ENCODE measurements around the gene OGDHL. TPM values are rescaled to one million over a fixed set of nuclear protein-coding genes. Genes with fewer than 3 reads are reported as not detected.
"Not testable (repeated sequence)": the region's sequence is repeated elsewhere in the genome, so short reads cannot be mapped to it uniquely, and the experiment has no call there.

Gene OGDHL
- total and polyA plus RNA-seq, 7 experiments from 2014 or later = not detected

DNA sequence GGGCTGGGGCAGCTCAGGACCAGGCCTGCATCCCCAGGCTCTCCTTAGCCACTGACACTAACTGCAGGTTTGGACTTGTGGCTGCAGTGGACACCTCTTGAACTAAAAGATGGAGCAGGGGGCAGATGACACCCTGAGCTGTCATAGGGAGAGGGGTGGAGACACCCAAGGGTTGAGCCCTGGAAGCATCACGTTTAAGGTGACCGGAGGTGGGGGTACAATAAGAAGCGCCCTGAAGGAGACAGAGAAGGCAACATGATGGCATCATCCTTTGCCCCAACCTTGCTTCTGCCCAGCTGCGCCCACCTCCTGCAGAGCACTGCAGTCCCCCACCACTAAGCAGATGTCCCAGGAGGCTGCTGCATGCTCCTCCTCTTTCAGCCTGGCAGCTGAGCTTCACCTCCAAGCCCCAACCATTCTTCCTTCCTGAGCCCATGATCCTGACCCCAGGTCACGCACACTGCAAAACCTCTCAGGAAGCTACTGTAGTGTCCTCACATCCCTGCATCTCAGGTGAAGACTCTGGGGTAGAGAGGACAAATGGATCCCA is 25.5 kb downstream of the OGDHL start:
- ChIA-PET CTCF (no interaction called here), POLR2A (no interaction called here)
- peaks cover 0 to 3% (median 0%) of the 10 kb centered on the region in 5 donors for H3K27me3 Mint-ChIP-seq
- H3K9me3 ChIP-seq (ENCODE audit: control insufficient read depth in 2 of 3, low read length in 3 of 3) = no peaks in the 10 kb centered on the region
- peaks cover 0 to 2% (median 0%) of the 10 kb centered on the region in 11 donors for H3K9me3 Mint-ChIP-seq
- H3K4me3 Mint-ChIP-seq = no peak overlapping the region
- no peak overlapping the region for H3K27ac ChIP-seq (ENCODE audit: low read depth, low read length)
- H3K36me3 Mint-ChIP-seq = no peaks in the 10 kb centered on the region
- H3K36me3 ChIP-seq (ENCODE audit: control insufficient read depth in 2 of 3, insufficient read depth in 3 of 3, low read length in 3 of 3) = no peaks in the 10 kb centered on the region
- H3K4me1 Mint-ChIP-seq = no peaks in the 10 kb centered on the region
- H3K27me3 ChIP-seq (ENCODE audit: control insufficient read depth in 2 of 2, insufficient read depth in 2 of 2, low read length in 2 of 2) = no peaks in the 10 kb centered on the region
- no peak overlapping the region for H3K27ac Mint-ChIP-seq
- DNase-seq (no peak), ATAC-seq (no peak)
- intact Hi-C loops (cut with micrococcal nuclease) = no loop called here
- H3K4me3 ChIP-seq (ENCODE audit: low read length) = no peak overlapping the region
- no peaks in the 10 kb centered on the region for H3K4me1 ChIP-seq (ENCODE audit: control insufficient read depth in 2 of 2, insufficient read depth in 2 of 2, low read length in 2 of 2)

DNA sequence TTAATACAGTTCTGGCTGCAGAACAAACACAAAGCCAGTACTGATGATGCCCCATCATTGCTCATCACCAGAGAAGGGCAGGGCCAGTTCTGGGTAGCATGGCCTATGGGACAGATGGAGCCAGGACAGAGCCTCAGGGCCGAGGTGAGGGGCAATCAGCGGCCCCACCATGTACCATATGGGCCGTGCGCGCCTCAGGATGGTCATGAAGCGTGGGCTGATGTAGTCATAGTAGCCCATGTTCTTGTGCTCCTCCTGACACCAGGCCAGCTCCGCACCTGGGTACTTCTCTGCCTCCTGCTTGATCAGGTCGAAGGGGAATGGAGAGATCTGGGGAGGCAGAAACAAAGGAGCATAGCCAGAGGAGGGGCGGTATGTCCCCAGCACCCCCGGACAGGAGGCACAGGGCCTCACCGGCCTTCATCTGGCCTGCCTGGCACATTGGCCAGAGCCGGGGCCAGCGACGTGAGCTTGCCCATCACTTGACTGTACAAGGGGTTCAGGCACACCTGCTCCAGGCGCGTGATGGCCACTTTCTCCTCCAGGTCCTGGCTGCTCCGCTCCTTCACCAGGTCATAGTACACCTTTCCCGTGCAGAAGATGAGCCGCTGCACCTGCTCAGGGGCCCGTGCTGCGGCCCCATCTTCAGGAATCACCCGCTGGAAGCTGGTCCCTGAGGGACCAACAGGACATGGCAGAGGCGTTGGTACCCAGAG is 26.1 kb downstream of the OGDHL start:
- ATAC-seq (no peak), DNase-seq (no peak)
- no peak overlapping the region for H3K4me3 Mint-ChIP-seq
- peaks cover 0 to 2% (median 0%) of the 10 kb centered on the region in 11 donors for H3K9me3 Mint-ChIP-seq
- peaks cover 0 to 3% (median 0%) of the 10 kb centered on the region in 5 donors for H3K27me3 Mint-ChIP-seq
- no peaks in the 10 kb centered on the region for H3K36me3 ChIP-seq (ENCODE audit: control insufficient read depth in 2 of 3, insufficient read depth in 3 of 3, low read length in 3 of 3)
- no peaks in the 10 kb centered on the region for H3K4me1 ChIP-seq (ENCODE audit: control insufficient read depth in 2 of 2, insufficient read depth in 2 of 2, low read length in 2 of 2)
- H3K36me3 Mint-ChIP-seq = no peaks in the 10 kb centered on the region
- no peaks in the 10 kb centered on the region for H3K4me1 Mint-ChIP-seq
- no peak overlapping the region for H3K4me3 ChIP-seq (ENCODE audit: low read length)
- no peaks in the 10 kb centered on the region for H3K27me3 ChIP-seq (ENCODE audit: control insufficient read depth in 2 of 2, insufficient read depth in 2 of 2, low read length in 2 of 2)
- intact Hi-C loops (cut with micrococcal nuclease) = no loop called here
- POLR2A ChIA-PET = no interaction called here
- H3K27ac Mint-ChIP-seq = no peak overlapping the region
- no peak overlapping the region for H3K27ac ChIP-seq (ENCODE audit: low read depth, low read length)
- H3K9me3 ChIP-seq (ENCODE audit: control insufficient read depth in 2 of 3, low read length in 3 of 3) = no peaks in the 10 kb centered on the region
- CTCF ChIA-PET = no interaction called here

DNA sequence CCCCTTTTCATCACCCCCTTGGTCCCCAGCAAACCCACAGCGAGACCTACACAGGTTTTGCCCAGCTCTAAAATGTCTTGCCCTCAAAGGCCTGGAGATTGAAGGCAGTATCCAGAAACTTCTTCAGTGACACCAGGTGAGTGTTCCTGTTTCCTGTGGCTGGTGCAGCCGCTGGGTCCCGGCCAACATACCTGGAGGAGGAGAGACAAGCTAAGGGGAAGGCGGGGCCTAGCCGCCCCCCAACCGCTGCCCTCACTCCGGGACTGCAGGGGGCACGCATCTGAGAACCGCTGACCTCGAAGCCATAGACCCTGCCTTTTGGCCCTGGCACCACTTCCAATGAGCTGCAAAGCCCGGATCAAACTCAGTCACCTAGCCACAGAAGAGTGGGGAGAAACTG is 27.0 kb downstream of the OGDHL start:
- no peak overlapping the region for H3K4me3 ChIP-seq (ENCODE audit: low read length)
- no peaks in the 10 kb centered on the region for H3K9me3 ChIP-seq (ENCODE audit: control insufficient read depth in 2 of 3, low read length in 3 of 3)
- no peaks in the 10 kb centered on the region for H3K36me3 ChIP-seq (ENCODE audit: control insufficient read depth in 2 of 3, insufficient read depth in 3 of 3, low read length in 3 of 3)
- no peaks in the 10 kb centered on the region for H3K27me3 ChIP-seq (ENCODE audit: control insufficient read depth in 2 of 2, insufficient read depth in 2 of 2, low read length in 2 of 2)
- no peak overlapping the region for H3K27ac Mint-ChIP-seq
- ChIA-PET POLR2A (no interaction called here), CTCF (no interaction called here)
- ATAC-seq (no peak), DNase-seq (no peak)
- no peaks in the 10 kb centered on the region for H3K36me3 Mint-ChIP-seq
- H3K9me3 Mint-ChIP-seq = peaks cover 0 to 2% (median 0%) of the 10 kb centered on the region in 11 donors
- H3K27ac ChIP-seq (ENCODE audit: low read depth, low read length) = no peak overlapping the region
- H3K4me1 ChIP-seq (ENCODE audit: control insufficient read depth in 2 of 2, insufficient read depth in 2 of 2, low read length in 2 of 2) = no peaks in the 10 kb centered on the region
- peaks cover 0 to 3% (median 0%) of the 10 kb centered on the region in 5 donors for H3K27me3 Mint-ChIP-seq
- intact Hi-C loops (cut with micrococcal nuclease) = no loop called here
- no peaks in the 10 kb centered on the region for H3K4me1 Mint-ChIP-seq
- H3K4me3 Mint-ChIP-seq = no peak overlapping the region

DNA sequence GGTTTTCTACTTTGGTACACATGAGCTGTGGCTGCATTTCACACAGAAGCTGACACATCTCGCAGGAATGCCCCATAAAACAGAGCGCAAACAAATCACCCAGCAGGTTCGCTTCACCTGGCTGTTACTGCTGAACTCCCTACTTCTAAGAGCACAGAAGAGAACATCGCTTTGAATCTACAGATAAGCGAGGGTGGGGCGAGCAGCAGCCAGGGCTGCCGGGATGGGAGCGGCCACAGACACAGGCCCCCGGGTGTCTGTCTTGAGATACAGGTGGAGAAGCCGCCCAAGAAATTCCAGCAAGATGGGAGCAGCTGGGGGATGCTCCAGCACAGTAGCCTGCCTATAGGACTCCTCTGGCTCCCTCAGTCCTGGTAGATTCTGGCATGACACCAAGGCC is 27.4 kb downstream of the OGDHL start:
- CTCF ChIA-PET = no interaction called here
- POLR2A ChIA-PET = no interaction called here
- Mint-ChIP-seq H3K27ac (no peak overlapping the region), H3K9me3 (peaks cover 0 to 6% (median 0%) of the 10 kb centered on the region in 11 donors), H3K27me3 (peaks cover 0 to 6% (median 0%) of the 10 kb centered on the region in 5 donors), H3K4me1 (no peaks in the 10 kb centered on the region), H3K4me3 (peak overlapping the region in 1 of 10 donors; percentile 41), H3K36me3 (no peaks in the 10 kb centered on the region)
- DNase-seq (no peak), ATAC-seq (no peak)
- no peaks in the 10 kb centered on the region for H3K4me1 ChIP-seq (ENCODE audit: control insufficient read depth in 2 of 2, insufficient read depth in 2 of 2, low read length in 2 of 2)
- intact Hi-C loops (cut with micrococcal nuclease) = no loop called here
- H3K9me3 ChIP-seq (ENCODE audit: control insufficient read depth in 2 of 3, low read length in 3 of 3) = no peaks in the 10 kb centered on the region
- no peak overlapping the region for H3K4me3 ChIP-seq (ENCODE audit: low read length)
- H3K27ac ChIP-seq (ENCODE audit: low read depth, low read length) = no peak overlapping the region
- no peaks in the 10 kb centered on the region for H3K27me3 ChIP-seq (ENCODE audit: control insufficient read depth in 2 of 2, insufficient read depth in 2 of 2, low read length in 2 of 2)
- H3K36me3 ChIP-seq (ENCODE audit: control insufficient read depth in 2 of 3, insufficient read depth in 3 of 3, low read length in 3 of 3) = no peaks in the 10 kb centered on the region

DNA sequence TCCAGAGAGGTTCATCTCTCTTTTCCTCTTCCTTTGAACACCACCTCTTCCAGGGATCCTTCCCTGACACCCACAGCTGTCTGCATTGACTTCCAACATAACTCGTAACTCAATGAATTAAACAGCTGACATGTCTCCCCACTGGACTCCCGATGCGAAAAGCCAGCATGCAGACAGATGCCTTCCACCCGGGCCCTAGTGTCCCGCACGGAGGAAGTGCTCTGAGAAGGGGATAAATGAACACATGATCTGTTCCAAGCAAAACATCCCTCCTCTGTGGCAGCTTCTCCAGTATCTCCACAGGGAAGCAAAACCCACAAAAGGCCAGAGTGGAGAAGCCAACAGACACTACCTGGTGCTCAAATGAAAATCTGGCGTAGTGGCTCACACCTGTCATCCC is 28.3 kb downstream of the OGDHL start:
- Histone ChIP-seq H3K27ac (ENCODE audit: low read depth, low read length) (no peak overlapping the region), H3K36me3 (ENCODE audit: control insufficient read depth in 2 of 3, insufficient read depth in 3 of 3, low read length in 3 of 3) (no peaks in the 10 kb centered on the region), H3K9me3 (ENCODE audit: control insufficient read depth in 2 of 3, low read length in 3 of 3) (no peaks in the 10 kb centered on the region), H3K4me1 (ENCODE audit: control insufficient read depth in 2 of 2, insufficient read depth in 2 of 2, low read length in 2 of 2) (no peaks in the 10 kb centered on the region), H3K27me3 (ENCODE audit: control insufficient read depth in 2 of 2, insufficient read depth in 2 of 2, low read length in 2 of 2) (no peaks in the 10 kb centered on the region), H3K4me3 (ENCODE audit: low read length) (no peak overlapping the region)
- intact Hi-C loops (cut with micrococcal nuclease) = no loop called here
- no peak for ATAC-seq
- ChIA-PET POLR2A (no interaction called here), CTCF (no interaction called here)
- Mint-ChIP-seq H3K36me3 (no peaks in the 10 kb centered on the region), H3K27me3 (peaks cover 0 to 6% (median 0%) of the 10 kb centered on the region in 5 donors), H3K4me3 (no peak overlapping the region), H3K4me1 (no peaks in the 10 kb centered on the region), H3K9me3 (peaks cover 0 to 9% (median 0%) of the 10 kb centered on the region in 11 donors), H3K27ac (no peak overlapping the region)
- DNase-seq = no peak

DNA sequence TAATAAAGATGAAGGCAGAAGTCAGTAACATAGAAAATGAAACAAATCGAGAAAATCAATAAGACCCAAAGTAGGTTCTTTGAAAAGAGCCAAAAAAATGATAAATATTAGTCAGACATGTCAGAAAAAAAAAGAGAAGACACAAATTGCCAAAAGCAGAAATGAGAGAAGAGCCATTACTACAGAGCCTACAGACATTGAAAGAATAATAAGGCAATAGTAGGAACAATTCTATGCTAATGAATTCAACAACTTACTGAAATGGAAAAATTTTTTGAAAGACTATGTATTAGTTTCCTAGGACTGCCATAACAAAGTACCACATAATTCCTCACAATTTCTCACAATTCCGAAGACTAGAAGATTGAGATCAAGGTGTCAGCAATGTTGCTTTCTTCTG is 35.5 kb downstream of the OGDHL start:
- peaks cover 3 to 32% (median 11%) of the 10 kb centered on the region in 11 donors for H3K9me3 Mint-ChIP-seq
- no peak overlapping the region for H3K4me3 Mint-ChIP-seq
- no peak overlapping the region for H3K27ac Mint-ChIP-seq
- no peak overlapping the region for H3K27ac ChIP-seq (ENCODE audit: low read depth, low read length)
- H3K4me1 Mint-ChIP-seq = no peaks in the 10 kb centered on the region
- DNase-seq = no peak
- H3K4me3 ChIP-seq (ENCODE audit: low read length) = no peak overlapping the region
- no peaks in the 10 kb centered on the region for H3K4me1 ChIP-seq (ENCODE audit: control insufficient read depth in 2 of 2, insufficient read depth in 2 of 2, low read length in 2 of 2)
- ATAC-seq = no peak
- no peaks in the 10 kb centered on the region for H3K36me3 ChIP-seq (ENCODE audit: control insufficient read depth in 2 of 3, insufficient read depth in 3 of 3, low read length in 3 of 3)
- peaks cover 0 to 10% (median 0%) of the 10 kb centered on the region in 3 experiments for H3K9me3 ChIP-seq (ENCODE audit: control insufficient read depth in 2 of 3, low read length in 3 of 3)
- no peaks in the 10 kb centered on the region for H3K27me3 ChIP-seq (ENCODE audit: control insufficient read depth in 2 of 2, insufficient read depth in 2 of 2, low read length in 2 of 2)
- H3K27me3 Mint-ChIP-seq = peaks cover 0 to 6% (median 0%) of the 10 kb centered on the region in 5 donors
- POLR2A ChIA-PET = no interaction called here
- CTCF ChIA-PET = no interaction called here
- peaks cover 0 to 4% (median 0%) of the 10 kb centered on the region in 5 donors for H3K36me3 Mint-ChIP-seq
- intact Hi-C loops (cut with micrococcal nuclease) = no loop called here

DNA sequence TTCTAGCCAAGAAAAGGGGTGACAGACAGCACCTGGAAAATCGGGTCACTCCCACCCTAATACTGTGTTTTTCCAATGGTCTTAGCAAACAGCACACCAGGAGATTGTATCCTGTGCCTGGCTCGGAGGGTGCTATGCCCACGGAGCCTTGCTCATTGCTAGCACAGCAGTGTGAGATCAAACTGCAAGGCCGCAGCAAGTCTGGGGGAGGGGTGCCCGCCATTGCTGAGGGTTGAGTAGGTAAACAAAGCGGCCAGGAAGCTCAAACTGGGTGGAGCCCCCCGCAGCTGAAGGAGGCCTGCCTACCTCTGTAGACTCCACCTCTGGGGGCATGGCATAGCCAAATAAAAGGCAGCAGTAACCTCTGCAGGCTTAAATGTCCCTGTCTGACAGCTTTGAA is 47.0 kb downstream of the OGDHL start:
- H3K27ac ChIP-seq (ENCODE audit: low read depth, low read length); POLR2A ChIA-PET; H3K27ac Mint-ChIP-seq; DNase-seq; H3K4me1 ChIP-seq (ENCODE audit: control insufficient read depth in 2 of 2, insufficient read depth in 2 of 2, low read length in 2 of 2); H3K9me3 ChIP-seq (ENCODE audit: control insufficient read depth in 2 of 3, low read length in 3 of 3); H3K4me3 Mint-ChIP-seq; H3K27me3 ChIP-seq (ENCODE audit: control insufficient read depth in 2 of 2, insufficient read depth in 2 of 2, low read length in 2 of 2); CTCF ChIA-PET; H3K4me1 Mint-ChIP-seq; H3K36me3 ChIP-seq (ENCODE audit: control insufficient read depth in 2 of 3, insufficient read depth in 3 of 3, low read length in 3 of 3); H3K4me3 ChIP-seq (ENCODE audit: low read length); intact Hi-C loops (cut with micrococcal nuclease); H3K36me3 Mint-ChIP-seq; ATAC-seq: not testable (repeated sequence)
- H3K9me3 Mint-ChIP-seq = peaks cover 0 to 13% (median 5%) of the 10 kb centered on the region in 11 donors
- H3K27me3 Mint-ChIP-seq = peaks cover 2 to 38% (median 26%) of the 10 kb centered on the region in 5 donors

All from naive thymus-derived CD4-positive, alpha-beta T cell (primary cell).